HG02852 (cell line): ENCODE results near the gene KCNC1.

Source experiments
- ATAC-seq: cut with Tn5 transposase; IDR thresholded peaks from one replicate; pipeline ENCODE4 v1.9.1; 2021; ENCODE audit warnings: mild to moderate bottlenecking, moderate library complexity; ENCODE audit not compliant: unreplicated experiment

Gene KCNC1

DNA sequence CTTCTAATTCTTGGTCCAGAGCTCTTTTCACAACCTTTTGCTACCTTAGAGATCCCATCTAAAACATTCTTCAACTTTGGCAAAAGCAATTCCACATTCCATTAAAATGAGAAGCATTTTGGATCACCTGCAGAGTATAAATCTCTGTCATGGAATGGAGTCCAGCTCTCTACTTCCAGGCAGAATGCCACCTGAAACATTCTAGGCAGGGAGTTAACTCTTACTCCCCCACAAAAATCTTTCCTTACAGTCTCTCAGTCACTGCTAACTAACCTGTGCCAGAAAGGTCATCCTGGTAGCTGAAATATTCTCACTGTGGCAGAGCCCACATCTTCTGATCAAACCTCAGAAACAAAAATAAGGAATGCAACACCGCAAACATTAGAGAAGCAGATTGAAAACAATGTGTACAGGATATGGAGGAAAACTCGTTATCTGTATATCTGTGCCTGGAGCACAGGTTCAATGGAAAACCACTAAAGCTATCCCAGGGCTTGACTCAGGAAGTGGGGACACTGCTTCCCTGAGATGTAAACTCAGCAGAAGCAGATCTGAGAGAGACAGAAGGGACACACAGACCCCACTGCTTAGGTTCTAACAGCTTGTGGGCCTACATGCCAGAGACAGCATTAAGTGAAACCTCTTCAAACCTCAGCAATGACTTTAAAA is 78.9 kb downstream of the KCNC1 start:
- no peak for ATAC-seq

DNA sequence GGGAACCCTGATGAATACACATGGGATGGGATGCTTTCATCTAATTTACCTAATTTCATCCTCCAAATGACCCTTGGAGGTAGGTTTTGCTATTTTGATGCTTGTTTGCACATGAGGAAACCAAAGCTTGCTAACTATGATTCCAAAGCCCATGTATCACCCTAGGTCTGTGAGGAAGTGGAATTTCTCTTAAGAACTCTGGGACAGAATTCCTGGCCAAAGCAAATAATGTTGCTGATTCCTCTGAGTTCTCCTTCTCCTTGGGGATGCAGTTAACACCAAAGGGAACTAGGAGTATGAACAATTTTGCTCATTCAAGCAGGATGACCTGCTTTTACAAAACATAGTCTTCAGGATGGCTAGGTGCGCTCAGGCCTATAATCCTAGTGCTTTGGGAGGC is 80.0 kb downstream of the KCNC1 start:
- ATAC-seq = no peak

DNA sequence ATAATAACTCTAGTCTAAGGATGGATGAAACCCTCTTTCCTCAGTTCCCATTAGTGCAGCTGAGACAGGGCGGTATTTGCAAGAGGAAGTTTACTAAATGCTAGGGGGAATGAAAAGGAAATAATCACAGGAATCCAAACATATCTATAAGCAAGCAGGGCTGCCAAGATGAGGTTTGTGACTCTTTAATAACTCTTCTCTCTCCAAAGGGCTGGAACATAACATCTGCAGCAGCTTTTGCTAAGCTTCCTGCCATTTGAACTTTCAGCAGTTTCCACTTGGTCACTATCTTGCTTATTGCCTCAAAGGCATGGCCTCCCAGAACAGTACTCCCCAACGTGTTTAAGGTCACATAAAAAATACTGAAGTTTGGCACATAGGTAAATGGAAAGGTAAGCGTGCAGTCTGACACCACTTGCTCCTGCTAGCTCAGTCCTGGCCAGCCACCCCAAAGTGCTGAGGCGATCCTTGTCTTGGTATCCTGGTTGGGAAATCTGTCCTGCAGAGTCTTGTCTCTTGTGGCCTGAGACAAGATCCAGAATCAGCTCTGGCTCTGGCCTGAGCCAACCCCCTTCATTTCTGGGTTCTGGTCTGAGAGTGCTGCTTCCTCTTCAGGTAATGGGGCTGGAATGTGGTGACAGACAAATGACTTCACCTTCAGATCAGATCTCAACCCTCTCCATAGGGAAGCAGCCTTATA is 81.8 kb downstream of the KCNC1 start:
- ATAC-seq = no peak

DNA sequence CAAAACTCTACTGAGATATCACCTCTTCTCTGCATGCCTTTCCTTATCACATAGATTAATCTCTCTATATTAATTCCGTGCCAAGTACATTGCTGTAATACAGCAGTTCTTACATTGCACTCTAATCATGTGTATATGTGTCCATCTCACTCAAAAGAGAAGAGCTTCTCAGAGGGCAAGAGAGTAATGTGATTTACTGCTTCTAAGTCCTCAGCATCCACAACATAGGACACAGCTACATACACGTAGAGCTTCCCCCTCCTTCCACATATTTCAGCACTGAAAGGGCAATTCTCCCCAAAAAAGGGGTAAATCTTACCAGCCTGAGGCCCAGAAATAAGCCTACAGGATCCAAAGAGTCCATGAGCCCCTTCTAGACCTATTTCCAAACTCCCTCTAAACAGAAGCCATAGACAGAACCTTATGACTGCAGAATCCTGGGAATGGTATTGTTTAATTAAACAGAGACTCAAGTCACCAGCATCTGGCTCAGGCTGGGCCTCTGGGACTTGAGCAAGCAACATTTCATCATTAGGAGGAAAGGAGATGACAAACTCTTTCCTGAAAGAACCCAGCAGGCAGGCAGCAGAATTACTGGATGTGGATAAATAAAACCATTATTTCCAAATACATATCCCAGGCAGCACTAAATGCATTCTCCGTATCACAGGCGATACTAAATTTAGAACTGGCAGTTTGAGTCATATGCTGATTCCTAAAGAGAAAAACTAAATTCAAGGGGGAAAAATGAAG is 87.2 kb downstream of the KCNC1 start:
- no peak for ATAC-seq

DNA sequence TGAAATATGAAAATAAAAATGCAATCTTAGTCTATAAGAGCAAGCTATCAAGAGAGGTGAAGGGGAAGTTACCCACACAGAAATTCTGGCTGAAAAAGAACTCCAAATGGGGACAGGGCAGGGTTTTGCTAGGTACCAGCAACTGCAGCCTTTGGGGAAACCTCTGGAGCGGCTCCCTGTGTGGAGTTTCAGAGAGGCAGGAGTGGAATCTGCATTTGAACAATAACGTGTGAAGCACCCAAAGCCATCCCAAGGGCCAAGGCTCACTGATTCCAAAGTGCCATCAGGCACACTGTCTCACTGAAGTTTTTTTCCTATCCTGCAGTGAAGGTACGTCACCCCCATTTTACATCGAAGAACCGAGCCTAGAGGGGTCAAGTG is 87.8 kb downstream of the KCNC1 start:
- ATAC-seq = no peak

DNA sequence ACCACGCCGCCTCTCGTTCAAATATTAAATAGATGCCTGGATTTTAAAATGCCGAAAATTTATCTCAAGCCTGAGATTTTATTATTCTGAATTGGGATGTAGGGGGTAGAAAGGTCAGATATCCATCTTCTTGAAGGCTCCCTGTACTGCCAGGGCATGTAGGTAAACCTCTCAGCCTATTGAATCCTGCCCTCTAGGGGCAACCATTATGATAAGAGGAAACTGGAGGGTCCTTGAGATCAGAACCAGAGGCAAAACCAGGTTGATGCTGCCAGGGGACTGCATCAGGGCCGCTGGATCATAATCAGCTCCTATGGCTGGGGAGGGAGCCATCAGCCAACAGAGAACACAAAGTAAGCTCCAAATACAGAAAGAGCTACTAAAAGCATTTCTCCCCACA is 92.4 kb downstream of the KCNC1 start:
- ATAC-seq = no peak

DNA sequence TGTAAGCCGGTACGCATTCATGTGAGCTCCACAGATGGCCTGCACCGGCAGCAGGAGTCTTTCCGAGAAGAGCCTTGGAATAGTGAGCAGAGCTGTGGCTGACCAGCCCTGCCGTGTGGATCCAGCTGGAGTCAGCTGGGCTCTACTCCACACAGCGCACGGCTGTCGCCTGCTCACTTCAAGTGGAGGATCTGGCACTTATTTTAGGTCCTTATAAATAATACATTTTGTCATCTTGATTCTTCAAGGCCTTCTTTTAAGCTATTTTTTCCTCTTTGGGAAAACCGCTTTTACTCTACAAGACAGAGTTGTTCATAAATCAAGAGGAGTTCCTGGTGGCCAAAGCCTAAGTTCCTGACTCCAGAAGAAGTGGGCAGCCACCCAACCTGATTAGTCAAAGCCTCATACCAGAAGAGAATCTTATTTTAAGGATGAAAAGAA is 93.8 kb downstream of the KCNC1 start:
- no peak for ATAC-seq

DNA sequence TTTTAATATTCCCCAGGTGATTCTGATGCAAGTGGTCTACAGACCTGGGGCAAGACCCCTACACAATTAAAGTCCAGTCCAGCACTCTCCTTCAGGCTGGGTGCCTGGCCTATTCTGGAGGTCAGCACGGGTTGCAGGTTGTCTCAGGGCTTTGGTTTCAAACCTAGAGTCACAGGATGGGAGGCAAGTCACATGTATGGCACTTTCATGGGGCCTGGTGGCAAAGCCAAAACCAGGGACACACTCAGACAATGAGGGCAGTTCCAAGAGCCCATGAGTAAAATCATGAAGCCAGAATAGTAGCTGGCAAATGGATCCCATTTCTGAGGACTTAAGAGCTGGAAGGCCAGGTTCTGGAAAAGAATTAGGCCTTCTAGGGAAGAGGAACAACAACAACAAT is 96.6 kb downstream of the KCNC1 start:
- ATAC-seq = no peak

DNA sequence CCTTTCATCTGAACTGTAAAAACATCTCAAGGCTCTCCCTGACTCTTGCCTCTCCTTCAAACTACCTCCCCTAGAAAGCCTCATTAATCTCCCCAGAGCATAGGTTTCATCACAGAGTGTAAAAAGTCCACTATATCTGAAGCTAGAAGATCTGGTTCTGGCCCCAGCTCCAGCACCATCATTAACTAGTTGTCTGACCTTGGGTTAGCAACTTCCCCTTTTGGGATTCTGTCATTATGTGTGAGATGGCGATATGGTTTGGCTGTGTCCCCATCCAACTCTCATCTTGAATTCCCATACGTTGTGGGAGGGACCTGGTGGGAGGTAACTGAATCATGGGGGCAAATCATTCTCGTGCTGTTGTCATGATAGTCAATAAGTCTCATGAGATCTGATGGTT is 97.3 kb downstream of the KCNC1 start:
- no peak for ATAC-seq
